ENCODE results near the gene IQSEC1.

The IQSEC1 gene

DNA sequence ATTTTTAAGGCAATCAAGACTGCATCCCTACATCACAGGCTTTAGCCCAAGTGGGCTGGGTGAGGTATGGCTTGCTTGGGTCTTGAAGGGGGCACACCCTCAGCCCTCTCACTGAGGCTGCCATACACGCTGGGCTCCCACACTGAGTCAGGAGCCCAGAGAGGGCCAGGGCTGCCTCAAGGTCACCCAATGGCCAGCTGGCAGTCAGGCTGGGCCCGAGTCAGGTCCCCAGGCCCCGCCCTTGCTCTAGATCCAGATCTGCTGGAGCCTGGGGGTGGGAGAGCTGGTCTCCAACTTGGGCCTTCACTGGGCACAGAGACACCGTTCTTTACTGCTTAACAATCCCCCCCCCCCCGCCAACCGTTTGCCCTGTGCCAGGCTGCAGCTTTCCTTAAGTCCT lies 88.1 kb downstream of the IQSEC1 start:
- no peak for DNase-seq (ENCODE audit: low spot score)

DNA sequence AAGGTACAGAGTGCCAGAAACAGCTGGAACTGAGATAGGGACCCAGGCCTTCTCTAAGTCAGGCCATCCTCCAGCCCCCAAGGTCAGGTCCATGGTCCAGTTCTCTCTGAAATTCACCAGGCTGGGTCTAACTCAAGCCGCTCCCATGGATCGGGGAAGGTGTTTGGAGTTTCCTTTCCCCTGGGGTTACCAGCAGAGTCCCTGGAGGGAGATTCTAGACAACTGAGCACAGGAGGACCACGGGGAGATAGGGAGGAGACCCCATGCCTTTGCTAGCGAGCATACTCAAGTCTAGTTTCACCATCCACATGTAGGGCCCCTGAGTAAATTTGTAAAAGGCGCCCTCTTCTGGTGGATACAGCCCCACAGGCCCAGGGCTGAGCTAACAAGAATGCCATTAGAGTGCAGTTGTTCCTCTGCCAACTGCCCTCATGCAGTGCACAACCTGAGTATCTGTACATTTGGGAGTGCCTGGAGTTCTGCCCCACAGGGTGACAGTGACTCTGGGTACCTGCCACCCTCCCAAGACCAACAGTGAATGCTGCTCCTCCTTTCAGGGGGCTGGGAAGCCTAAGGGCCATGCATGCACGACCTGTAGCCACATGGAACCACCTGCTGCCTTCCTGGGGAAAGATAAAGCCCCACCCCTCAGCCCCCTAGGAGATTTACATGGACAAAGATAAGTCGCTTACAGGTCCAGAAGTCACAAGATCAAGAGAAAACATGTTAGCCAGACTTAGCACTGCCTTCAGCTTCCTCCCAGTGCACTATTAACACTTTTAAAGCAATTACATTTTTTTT lies 89.0 kb downstream of the IQSEC1 start:
- DNase-seq (ENCODE audit: low spot score), result peak; percentile 64

DNA sequence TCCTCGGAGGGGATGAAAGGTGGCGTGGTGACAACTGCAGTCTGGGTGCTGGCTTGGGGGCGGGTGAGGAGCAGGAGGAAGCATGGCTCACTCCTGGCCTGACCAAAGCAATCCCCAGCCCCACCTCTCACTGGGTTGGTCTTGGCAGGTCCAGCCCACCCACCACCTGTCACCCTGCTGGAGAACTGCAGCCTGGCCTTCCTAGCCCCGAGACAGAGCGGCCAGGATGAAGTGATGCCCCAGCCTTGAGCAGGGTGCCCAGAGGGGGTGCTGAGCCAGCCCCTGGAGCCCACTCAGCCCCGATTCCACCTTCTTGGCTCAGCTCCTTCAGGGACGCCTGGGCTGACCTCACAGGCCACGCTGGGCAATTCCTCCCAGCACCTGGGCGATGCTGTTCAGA lies 89.9 kb downstream of the IQSEC1 start:
- DNase-seq (ENCODE audit: low spot score), result no peak

DNA sequence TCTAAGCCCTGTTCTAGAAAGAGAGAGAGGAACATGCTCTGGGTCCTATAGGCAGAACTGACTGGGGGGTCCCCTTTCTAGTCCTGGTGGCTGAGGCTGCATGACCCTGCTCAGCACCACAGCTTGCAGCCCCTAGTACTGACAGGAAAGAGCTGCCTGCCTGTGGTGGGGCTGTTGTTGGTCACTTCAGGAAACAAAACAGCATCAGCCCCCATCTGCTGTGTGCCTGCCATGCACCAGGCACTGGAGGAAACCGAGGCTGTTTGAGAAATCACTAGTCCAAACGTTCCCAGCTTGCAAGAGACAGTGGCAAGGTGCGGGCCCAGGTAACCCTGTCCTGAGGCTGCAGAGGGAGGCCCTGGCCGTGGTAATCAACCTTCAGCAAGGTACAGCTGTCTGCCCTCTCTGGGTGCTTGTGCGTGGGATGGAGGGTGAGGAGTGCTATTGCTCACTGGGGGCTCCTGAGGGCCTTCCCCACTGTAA lies 90.6 kb downstream of the IQSEC1 start:
- no peak for DNase-seq (ENCODE audit: low spot score)

DNA sequence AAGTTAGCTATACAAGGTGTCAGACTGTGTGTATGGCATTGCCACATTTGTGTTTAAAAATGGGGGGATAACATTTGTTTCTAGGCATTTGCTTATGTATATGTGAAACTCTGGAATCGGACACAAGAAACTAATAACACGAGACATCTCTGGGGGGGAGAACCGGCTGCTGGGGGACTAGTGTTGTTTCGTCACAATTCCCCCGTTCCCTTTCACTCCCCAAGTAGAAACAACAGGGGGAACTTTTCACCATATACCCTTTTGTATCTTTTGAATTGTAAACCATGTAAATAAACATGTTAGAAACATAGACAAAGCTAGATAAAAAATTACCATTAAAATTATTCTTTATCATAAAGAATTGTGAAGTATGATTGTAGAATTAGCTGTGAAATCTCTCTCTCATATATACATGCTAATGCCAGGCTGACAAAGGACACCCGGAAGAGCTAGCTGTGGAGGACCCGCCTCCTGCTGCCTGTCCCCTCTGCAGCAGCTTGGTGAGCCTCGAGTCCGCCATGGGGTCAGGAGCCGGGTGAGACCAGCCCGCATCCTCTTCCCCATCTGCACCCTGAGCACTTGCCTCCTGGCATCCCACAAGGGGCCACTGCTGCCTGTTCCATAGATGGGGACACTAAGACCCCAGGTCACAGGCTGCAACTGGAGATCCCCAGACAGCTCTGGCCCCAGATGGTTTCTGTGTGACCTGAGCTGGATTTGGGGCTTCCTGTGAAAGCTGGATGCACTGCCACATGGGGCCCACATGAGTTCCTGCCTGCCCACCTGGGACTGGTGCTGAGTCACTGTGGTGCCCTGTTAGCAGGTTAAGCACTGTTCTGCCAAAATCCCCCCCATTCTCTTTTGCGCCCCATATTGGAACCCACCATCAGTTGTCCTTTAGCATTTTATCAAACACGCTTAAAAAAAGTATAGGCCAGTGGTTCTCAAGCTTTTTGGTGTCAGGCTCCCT lies 91.6 kb downstream of the IQSEC1 start:
- no peak for DNase-seq (ENCODE audit: low spot score)

DNA sequence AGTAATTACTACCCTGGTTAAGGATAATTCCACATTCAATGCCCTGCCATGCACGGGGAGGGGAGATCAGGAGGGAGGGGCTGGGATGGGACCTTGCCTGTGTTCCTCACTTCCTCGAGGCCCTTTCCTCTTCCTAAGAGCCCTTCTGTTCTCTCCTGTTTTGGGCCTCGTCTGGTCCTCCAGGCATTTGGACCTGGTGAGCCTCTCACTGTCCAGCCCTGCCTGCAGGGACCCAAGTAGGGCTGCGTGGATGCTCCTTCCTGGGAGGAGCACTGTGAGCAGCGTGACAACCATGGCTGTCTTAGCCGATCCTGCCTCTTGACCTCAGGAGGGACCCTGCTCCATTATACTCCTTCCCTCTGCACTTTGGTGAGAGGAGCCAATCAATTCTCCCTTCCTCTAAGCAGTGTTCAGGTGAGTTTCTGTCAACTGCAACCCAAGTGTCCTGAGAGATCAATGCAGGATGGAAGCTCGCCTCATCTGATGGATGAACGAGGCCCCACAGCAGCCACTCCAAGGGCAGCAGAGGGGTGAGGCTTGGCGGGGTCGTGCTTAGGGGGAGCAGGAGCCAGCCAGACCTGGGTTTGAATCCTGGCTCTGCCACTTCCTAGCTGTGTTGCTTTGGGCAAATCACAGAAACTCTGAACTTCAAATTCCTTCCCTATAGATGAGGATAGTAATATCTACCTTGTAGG lies 92.5 kb downstream of the IQSEC1 start:
- no peak for DNase-seq (ENCODE audit: low spot score)

DNA sequence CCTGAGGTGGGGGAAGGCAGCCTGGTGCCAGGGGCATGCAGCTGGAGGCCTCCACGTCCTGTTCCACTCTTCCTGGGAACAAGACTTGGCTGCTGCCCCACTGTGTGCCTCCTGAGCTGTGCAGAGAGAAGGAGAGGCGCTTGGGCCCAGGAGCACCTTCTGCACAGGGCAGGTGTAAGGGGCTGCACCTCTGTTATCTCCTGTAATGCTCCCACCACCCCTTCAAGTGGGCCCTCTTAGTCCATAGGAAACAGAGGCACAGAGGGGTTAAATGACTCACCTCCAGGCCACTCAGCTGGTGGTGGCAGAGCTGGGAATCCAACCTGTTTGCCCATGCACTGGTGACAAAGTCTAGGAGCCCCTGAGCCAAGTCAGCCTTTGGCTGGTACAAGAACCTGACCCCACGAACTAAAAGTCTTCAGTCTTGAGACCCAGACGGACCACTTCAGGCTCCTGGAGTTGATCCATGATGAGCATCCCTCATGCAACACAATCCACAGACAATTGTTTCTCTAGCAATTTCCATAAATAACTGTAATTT lies 93.2 kb downstream of the IQSEC1 start:
- DNase-seq (ENCODE audit: low spot score), result no peak

DNA sequence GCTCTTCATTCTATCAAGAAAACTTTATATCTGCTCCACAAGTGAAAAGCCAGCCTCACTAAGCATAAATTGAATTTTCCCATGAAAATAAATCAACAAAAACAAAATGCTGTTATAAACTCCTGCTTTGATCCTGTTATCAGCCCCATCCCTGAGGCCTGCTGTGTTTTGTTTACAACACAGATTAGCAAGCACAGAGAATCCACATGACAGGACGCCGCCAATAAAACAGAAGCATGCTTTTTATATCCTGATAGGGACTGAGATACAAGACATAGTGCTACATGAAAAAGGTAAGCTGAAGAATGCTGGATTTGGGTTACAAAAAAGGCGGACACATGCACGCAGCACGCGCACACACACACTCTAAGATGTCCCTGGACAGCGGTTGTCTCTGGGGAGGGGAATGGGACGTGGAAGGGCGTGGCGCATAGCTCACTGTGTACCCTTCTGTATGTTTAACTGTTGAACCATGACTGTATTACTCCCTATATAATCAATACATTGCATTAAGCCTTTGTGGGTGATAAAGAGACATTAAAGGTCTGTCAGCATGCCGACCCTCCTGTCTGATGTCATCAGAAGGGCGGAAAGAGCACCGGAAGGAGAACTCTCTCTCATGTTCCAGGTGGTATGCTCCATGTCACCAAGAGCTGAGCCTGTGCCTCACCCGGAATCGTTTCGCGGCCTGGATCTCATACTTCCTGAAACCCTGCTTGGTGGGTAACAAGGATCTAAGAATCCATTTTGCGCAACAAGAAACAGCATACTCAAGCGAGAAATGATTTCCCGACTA lies 93.9 kb downstream of the IQSEC1 start:
- no peak for DNase-seq (ENCODE audit: low spot score)

DNA sequence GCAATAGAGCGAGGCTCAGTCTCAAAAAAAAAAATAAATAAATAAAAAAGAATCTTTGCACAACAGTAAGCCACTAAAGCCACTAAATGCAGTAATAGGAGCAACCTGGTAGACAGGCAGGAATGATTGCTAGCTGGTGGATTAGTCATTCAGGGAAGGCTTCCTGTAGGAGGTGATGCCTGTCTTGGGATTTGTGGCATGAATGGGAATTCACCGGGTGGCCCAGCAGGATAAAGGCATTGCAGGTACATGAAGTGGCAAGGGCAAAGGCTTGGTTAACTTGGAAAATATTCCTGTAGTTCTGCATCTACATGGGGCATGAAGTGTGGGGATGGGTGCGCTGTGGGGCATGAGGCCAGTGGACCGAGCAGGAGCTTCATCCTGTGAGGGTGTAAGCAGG lies 94.5 kb downstream of the IQSEC1 start:
- DNase-seq (ENCODE audit: low spot score), result no peak

DNA sequence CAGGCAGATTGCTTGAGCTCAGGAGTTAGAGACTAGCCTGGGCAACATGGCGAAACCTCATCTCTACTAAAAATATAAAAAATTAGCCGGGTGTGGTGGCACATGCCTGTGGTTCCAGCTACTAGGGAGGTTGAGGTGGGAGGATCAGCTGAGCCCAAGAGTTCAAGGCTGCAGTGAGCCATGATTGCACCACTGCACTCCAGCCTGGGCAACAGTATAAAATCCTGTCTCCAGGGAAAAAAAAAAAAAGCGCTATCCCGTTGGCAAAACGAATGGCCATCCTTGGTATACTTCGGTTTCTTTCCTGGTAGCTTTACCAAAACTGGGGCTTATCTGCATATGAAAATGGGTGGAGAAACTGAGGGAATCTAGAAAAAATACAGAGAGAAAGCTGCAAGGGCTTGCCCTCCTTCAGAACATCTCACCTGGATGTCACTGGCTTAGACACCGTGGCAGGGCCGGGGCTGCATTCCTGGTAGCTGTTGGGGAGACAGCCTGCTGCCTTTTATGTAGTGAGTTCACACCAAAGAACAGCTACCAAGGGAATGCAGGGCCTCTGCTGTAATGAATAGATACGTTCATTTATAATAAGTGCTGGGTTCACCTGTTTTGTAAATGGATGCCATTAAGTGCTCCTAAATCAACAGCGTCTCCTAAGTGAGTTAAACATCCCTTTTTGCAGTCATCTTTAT lies 96.0 kb downstream of the IQSEC1 start:
- DNase-seq (ENCODE audit: low spot score), result no peak

DNA sequence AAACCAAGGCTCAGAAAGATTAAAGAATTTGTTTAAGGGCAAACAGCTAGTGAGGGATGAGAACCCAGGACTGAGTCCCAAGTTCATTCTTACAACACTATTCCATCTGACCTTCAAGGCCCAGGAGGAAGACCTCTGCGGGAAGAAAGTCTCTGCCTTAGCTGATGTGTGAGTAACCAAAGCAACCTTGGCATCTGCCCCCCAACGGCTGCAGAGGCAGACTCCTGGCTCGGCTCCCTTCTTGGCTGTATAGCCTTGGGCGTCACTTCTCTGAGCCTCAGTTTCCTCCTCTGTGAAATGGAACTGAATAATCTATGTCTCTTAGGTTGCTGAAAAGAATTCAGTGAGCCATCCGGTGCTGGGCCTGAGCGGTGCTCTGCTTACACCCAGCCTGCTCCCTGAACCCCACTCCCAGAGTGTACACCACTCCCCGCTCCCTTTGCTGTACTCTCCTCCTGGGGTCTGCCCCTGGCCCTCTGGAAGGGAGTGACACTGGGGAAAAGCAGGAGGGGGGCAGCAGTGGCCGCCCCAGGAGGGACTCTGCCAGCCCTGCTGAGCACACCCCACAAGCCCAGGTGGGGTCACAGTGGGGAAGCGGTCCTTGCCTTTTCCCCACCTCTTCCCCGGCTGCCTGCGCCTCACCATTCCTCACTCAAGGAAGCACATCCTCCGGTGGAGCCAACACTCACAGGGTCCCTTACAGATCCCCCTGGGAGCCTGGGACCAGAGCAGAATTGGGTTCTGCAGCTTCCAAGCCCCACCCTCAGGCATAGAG lies 97.3 kb downstream of the IQSEC1 start:
- DNase-seq (ENCODE audit: low spot score), result no peak

DNA sequence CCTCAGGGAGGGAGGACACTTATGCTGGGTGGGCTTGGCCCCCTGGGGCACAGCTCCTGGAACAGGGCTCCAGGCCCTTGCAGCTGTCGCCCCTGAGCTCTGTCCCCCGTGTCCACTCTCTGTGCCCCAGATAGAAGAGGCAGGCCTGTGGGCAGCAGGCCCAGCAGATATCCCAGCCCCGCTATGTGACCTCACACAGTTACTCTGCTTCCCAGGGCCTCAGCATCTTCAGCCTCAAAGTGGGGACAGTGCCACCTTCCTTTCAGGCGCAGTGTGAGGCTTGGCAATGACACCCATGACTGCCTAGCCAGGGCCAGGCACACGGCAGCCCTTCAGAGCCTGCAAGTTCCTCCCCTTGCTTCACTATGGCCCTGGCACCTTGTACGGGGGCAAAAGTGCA lies 98.4 kb downstream of the IQSEC1 start:
- DNase-seq (ENCODE audit: low spot score), result no peak

DNA sequence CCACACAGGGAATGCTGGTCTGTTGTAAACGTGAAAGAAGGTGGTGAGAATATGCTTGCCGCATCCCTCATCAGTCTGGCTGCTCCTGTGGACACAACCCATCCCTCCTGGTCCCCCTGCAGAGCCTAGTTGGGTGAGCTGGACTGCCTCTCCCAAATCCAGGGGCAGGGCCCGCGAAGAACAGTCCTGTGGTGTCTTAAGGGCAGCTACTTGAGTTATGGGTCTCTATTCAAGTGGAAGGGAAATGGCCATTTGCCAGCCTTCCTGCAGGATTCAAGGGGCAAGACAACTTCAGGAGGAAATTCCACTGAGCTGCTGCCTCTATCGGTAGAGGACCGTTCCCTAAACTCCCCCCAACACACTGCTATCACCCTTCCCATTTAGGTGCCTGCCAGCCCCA lies 98.9 kb downstream of the IQSEC1 start:
- DNase-seq (ENCODE audit: low spot score), result no peak

DNA sequence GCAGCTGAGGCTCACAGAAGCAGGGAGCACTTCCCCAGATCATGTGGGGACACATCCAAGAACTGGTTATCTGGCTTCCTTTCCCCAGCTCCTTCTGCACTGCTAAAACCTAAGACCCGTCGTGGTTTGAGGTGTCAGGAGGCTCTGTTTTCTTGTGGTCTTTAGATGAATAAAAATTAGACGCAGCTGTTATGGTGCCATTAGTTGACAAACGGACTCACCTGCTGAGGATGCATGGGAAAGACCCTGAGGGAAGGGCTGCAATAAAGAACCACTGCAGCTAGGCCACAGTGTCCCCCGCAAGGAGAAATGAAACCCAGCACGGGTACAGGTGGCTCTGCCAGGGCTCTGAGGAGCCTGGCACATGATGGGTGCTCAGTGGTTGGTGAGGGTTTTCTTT lies 99.4 kb downstream of the IQSEC1 start:
- no peak for DNase-seq (ENCODE audit: low spot score)

DNA sequence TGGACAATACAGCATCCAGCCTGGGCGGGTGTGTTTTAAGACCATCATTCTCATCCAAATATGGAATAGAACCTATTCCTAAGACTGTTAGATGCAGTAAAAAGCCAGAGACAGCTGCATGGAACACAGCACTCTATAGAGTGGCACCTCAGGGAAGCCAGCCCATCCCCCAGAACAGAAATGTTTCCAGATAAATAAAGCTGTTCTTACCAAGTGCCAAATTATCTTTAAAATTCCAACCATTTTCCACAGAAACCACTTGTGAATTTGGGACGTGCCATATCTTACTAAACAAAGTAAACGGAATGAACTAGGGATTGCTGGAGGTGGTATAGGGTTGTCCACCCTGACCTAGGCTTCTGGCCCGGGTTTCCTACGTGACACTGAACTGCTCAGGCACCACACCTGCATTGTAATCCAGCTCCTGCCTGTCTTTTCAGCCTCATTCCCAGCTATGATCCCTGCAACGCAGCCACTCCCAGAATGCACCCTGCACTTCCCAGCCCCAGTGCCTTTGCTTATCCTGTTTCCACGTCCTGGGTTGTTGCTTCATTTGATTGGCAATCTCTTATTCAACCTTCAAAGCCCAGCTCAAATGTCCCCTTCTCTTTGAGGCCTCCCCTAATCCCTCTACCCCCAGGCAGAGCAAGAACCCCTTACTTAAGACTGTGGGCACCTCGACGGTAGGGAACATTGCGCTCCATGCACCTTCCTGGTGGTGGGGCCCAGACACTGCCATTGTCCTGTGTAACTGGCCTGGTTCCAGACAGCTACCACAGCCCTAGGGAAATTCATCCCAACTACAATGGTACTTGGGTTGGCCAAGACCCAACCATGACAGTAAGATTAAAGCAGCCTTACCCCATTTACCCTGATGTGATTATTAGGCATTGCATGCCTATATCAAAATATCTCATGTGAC lies 100.2 kb downstream of the IQSEC1 start:
- DNase-seq (ENCODE audit: low spot score), result no peak

DNA sequence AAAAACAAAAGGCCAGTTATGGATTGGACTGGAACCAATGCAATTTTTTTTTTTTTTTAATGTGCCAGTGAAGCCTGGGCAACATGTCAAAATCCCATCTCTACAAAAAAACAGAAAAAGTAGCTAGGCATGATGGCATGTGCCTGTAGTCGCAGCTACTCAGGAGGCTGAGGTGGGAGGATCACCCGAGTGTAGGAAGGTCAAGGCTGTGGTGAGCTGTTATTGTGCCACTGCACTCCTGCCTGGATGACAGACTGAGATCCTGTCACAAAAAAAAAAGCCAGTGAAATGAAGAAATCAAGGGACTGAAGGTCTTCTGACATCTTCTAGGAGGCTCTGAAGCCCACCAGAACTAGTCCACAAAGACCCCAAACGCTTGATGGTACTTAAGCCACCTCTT lies 101.2 kb downstream of the IQSEC1 start:
- DNase-seq (ENCODE audit: low spot score), result no peak

DNA sequence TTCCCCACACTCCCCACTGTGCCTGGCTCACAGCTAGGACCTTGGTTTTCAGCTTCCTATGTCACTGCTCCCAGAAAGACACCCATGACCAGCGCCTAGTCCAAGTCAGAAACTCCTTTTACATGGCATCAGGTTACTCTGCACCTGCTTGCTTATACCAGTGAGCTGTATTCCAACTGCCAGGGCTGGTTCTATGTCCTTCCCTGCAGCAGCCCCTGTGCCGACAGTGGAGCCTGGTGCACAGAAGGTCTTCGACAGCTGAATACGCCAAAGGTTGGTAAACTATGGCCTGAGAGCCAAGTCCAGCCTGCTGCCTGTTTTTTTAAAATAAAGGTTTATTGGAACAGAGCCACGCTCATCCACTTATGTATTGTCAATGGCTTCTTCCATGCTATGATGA lies 102.5 kb downstream of the IQSEC1 start:
- no peak for DNase-seq (ENCODE audit: low spot score)

DNA sequence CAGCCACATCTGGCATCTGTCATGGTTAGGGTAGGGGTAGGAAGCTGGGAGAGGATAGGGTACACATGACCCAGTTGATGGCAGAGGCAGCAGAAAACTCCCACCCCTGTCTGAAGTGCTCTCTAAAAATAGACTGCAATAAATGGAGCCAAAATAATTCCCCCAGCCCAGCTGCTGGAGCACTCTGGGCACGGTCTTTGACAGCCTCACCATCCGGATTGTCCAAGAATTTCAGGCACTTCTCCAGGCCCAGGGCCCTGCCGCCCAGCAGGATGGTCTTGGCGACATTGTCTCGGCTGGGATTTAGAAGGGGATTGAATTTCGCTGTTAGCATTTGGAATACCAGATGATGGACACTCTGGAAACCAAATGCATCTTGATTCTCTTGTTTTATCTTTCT lies 103.7 kb downstream of the IQSEC1 start:
- DNase-seq (ENCODE audit: low spot score), result no peak

DNA sequence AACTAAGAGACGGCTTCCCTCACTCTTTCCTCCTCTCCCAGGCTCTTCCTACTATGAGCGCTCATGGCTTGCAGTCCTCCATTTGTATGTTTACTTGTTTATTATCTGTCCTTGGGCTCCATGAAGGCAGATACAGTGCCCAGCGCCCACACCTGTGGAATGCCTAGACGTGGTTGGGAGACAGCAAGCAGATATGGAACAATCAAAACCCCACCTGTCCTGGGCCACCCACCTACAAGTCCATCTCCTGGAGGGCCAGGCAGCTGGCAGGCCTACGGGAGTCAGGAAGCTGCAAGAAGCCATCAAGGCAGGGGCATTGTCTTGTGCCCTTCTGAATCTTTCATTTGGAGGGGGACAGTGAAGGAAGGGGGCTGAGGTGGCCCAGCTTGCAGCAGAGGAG lies 104.7 kb downstream of the IQSEC1 start:
- DNase-seq (ENCODE audit: low spot score), result no peak

Data from kidney capillary endothelial cell (primary cell).